GM10266 (cell line): ENCODE results near the gene LAMC2.

Experiments
- DNase-seq: peaks from one replicate; pipeline ENCODE4 v3.0.0; 2012; ENCODE audit errors: extremely low spot score
- CTCF ChIP-seq: IDR thresholded peaks from 2 replicates; pipeline ENCODE4 v1.5.1; 2012; ENCODE audit warnings: mild to moderate bottlenecking, low read depth; ENCODE audit not compliant: control insufficient read depth, insufficient read depth; ENCODE audit errors: missing control alignments

LAMC2 gene

GRCh38 chr1:183259924-183260323 lies 73.9 kb downstream of the LAMC2 start:
- no peak for DNase-seq
- no peak for TF ChIP-seq CTCF

GRCh38 chr1:183262628-183263200 lies 76.7 kb downstream of the LAMC2 start:
- no peak for DNase-seq
- TF ChIP-seq CTCF, result no peak

- DNase-seq, result no peak
- TF ChIP-seq CTCF, result no peak
Measured at GRCh38 chr1:183263886-183264602, 78.0 kb downstream of the LAMC2 start.

GRCh38 chr1:183267646-183268431 lies 81.8 kb downstream of the LAMC2 start:
- no peak for TF ChIP-seq CTCF
- no peak for DNase-seq

GRCh38 chr1:183270541-183271141 lies 84.6 kb downstream of the LAMC2 start:
- TF ChIP-seq CTCF, result no peak
- no peak for DNase-seq

- no peak for TF ChIP-seq CTCF
- DNase-seq, result no peak
Measured at GRCh38 chr1:183272390-183272848, 86.4 kb downstream of the LAMC2 start.
